Neural progenitor cell (in vitro differentiated cells): ENCODE results near the gene TREH. TPM values are rescaled to one million over a fixed set of nuclear protein-coding genes. Genes with fewer than 3 reads are reported as not detected.
"Not testable (repeated sequence)": the region's sequence is repeated elsewhere in the genome, so short reads cannot be mapped to it uniquely, and the experiment has no call there.

Source experiments
- DNase-seq: peaks from one replicate; pipeline ENCODE4 v3.0.0-alpha.2; 2016; ENCODE audit warnings: low spot score
- H2AFZ ChIP-seq: fragments of 200-600 bp; sonication (generic); replicated peaks from 2 replicates; pipeline ENCODE4 v1.6.1; 2016; ENCODE audit warnings: antibody characterized with exemption
- H3F3A ChIP-seq: fragments of 200-600 bp; sonication (generic); 2 replicates; pipeline ENCODE4 v1.6.1; 2016; ENCODE audit warnings: antibody characterized with exemption, low read depth
- H3K27ac ChIP-seq: fragments of 200-600 bp; sonication (generic); 2 replicates; pipeline ENCODE4 v1.5.1; 2016; ENCODE audit warnings: mild to moderate bottlenecking
- H3K27me3 ChIP-seq: fragments of 200-600 bp; sonication (generic); 2 replicates; pipeline ENCODE4 v1.6.1; 2016; ENCODE audit warnings: mild to moderate bottlenecking, moderate library complexity
- H3K36me3 ChIP-seq: fragments of 200-600 bp; sonication (generic); 2 replicates; pipeline ENCODE4 v1.5.1; 2016
- H3K4me1 ChIP-seq: fragments of 200-600 bp; sonication (generic); 2 replicates; pipeline ENCODE4 v1.6.1; 2016; ENCODE audit warnings: mixed run types
- H3K4me2 ChIP-seq: fragments of 200-600 bp; sonication (generic); 2 replicates; pipeline ENCODE4 v1.6.1; 2016
- H3K4me3 ChIP-seq: fragments of 200-600 bp; sonication (generic); 2 replicates; pipeline ENCODE4 v1.5.1; 2016
- H3K79me2 ChIP-seq: fragments of 200-600 bp; sonication (generic); 2 replicates; pipeline ENCODE4 v1.6.1; 2016; ENCODE audit warnings: low read depth
- H3K9ac ChIP-seq: fragments of 200-600 bp; sonication (generic); 2 replicates; pipeline ENCODE4 v1.6.1; 2016
- H3K9me3 ChIP-seq: fragments of 200-600 bp; sonication (generic); 2 replicates; pipeline ENCODE4 v1.5.1; 2016; ENCODE audit warnings: low read depth
- H4K20me1 ChIP-seq: fragments of 200-600 bp; sonication (generic); 2 replicates; pipeline ENCODE4 v1.6.1; 2016; ENCODE audit warnings: low read depth
- H3K27ac Mint-ChIP-seq: 3 replicates; pipeline ENCODE4 v1.8.0; 2021; ENCODE audit warnings: mixed read lengths
- H3K27me3 Mint-ChIP-seq: 2 replicates; pipeline ENCODE4 v1.8.0; 2022; ENCODE audit warnings: low read depth, mild to moderate bottlenecking, inconsistent platforms, moderate library complexity, mixed read lengths; ENCODE audit not compliant: insufficient read depth
- H3K36me3 Mint-ChIP-seq: 3 replicates; pipeline ENCODE4 v1.8.0; 2021; ENCODE audit warnings: mixed read lengths
- H3K4me1 Mint-ChIP-seq: 3 replicates; pipeline ENCODE4 v1.8.0; 2021; ENCODE audit warnings: mixed read lengths
- H3K4me3 Mint-ChIP-seq: 3 replicates; pipeline ENCODE4 v1.8.0; 2021; ENCODE audit warnings: mild to moderate bottlenecking, moderate library complexity, mixed read lengths
- H3K9me3 Mint-ChIP-seq: 3 replicates; pipeline ENCODE4 v1.8.0; 2020; ENCODE audit warnings: mixed read lengths
- EZH2 ChIP-seq: fragments of 200-600 bp; sonication (generic); IDR thresholded peaks from 2 replicates; pipeline ENCODE4 v1.6.1; 2017; ENCODE audit warnings: antibody characterized with exemption, mild to moderate bottlenecking, moderate library complexity
- EZH2phosphoT487 ChIP-seq: fragments of 200-600 bp; sonication (generic); IDR thresholded peaks from 2 replicates; pipeline ENCODE4 v1.6.1; 2017; ENCODE audit warnings: antibody characterized with exemption
- total RNA-seq: library from RNA; depleted of rRNA; stranded (reverse); fragments of >200 nt; gene quantifications from 2 replicates; pipeline ENCODE4 v1.2.3, GENCODE V29; 2015; ENCODE audit warnings: low replicate concordance
- TF ChIP-seq, protein P1 (sequence below): fragments of 200-600 bp; sonication (generic); IDR thresholded peaks from 2 replicates; pipeline ENCODE4 v1.5.1; 2017; ENCODE audit warnings: antibody characterized with exemption, mild to moderate bottlenecking

Gene TREH
- total RNA-seq, 1 donor from 2014 or later, result not detected

- Mint-ChIP-seq H3K4me1 (peaks cover 63% of the 10 kb centered on the region), H3K4me3 (no peak overlapping the region), H3K27ac (no peak overlapping the region), H3K36me3 (no peaks in the 10 kb centered on the region), H3K9me3 (no peaks in the 10 kb centered on the region), H3K27me3 (peaks cover 24% of the 10 kb centered on the region)
- Histone ChIP-seq H3F3A (peaks cover 28% of the 10 kb centered on the region), H3K9me3 (no peaks in the 10 kb centered on the region), H4K20me1 (no peaks in the 10 kb centered on the region), H3K4me3 (no peak overlapping the region), H3K27ac (no peak overlapping the region), H3K36me3 (no peaks in the 10 kb centered on the region), H3K4me2 (no peak overlapping the region), H3K79me2 (no peaks in the 10 kb centered on the region), H3K27me3 (peaks cover 42% of the 10 kb centered on the region), H3K9ac (no peak overlapping the region), H3K4me1 (peaks cover 67% of the 10 kb centered on the region), H2AFZ (no peak overlapping the region)
- DNase-seq, result peak; percentile 7
- TF ChIP-seq, protein P1, sequence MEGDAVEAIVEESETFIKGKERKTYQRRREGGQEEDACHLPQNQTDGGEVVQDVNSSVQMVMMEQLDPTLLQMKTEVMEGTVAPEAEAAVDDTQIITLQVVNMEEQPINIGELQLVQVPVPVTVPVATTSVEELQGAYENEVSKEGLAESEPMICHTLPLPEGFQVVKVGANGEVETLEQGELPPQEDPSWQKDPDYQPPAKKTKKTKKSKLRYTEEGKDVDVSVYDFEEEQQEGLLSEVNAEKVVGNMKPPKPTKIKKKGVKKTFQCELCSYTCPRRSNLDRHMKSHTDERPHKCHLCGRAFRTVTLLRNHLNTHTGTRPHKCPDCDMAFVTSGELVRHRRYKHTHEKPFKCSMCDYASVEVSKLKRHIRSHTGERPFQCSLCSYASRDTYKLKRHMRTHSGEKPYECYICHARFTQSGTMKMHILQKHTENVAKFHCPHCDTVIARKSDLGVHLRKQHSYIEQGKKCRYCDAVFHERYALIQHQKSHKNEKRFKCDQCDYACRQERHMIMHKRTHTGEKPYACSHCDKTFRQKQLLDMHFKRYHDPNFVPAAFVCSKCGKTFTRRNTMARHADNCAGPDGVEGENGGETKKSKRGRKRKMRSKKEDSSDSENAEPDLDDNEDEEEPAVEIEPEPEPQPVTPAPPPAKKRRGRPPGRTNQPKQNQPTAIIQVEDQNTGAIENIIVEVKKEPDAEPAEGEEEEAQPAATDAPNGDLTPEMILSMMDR, result no peak
- no peak for TF ChIP-seq EZH2phosphoT487
- TF ChIP-seq EZH2, result no peak
These were observed 67.1 kb downstream of the TREH start for GRCh38 chr11:118612378-118612777.

- not testable (repeated sequence) for DNase-seq, H3K4me2 ChIP-seq, H3K36me3 ChIP-seq, H3K79me2 ChIP-seq, H3K9ac ChIP-seq, H3K9me3 ChIP-seq, H3K36me3 Mint-ChIP-seq, H3K4me3 ChIP-seq, H2AFZ ChIP-seq, H3K27ac Mint-ChIP-seq, H4K20me1 ChIP-seq, H3K9me3 Mint-ChIP-seq, H3K27ac ChIP-seq
- peaks cover 27% of the 10 kb centered on the region for H3K27me3 Mint-ChIP-seq
- H3K4me1 Mint-ChIP-seq, result peaks cover 61% of the 10 kb centered on the region
- H3K27me3 ChIP-seq, result peaks cover 52% of the 10 kb centered on the region
- peak overlapping the region; percentile 29 for H3K4me3 Mint-ChIP-seq
- H3F3A ChIP-seq, result peaks cover 29% of the 10 kb centered on the region
- H3K4me1 ChIP-seq, result peaks cover 65% of the 10 kb centered on the region
These were observed 68.0 kb downstream of the TREH start for GRCh38 chr11:118611433-118611795.

- Histone ChIP-seq H3K9ac (no peak overlapping the region), H3K27ac (no peak overlapping the region), H3K4me2 (peak overlapping the region; percentile 78), H3K27me3 (peaks cover 57% of the 10 kb centered on the region), H3K9me3 (no peaks in the 10 kb centered on the region), H3K36me3 (no peaks in the 10 kb centered on the region), H3K79me2 (no peaks in the 10 kb centered on the region), H3K4me3 (peak overlapping the region; percentile 41), H3F3A (peaks cover 29% of the 10 kb centered on the region), H3K4me1 (peaks cover 65% of the 10 kb centered on the region), H4K20me1 (peaks cover 6% of the 10 kb centered on the region), H2AFZ (no peak overlapping the region)
- H3K27ac Mint-ChIP-seq, result no peak overlapping the region
- TF ChIP-seq EZH2phosphoT487 (peak; percentile 90), EZH2 (peak; percentile 16)
- TF ChIP-seq, protein P1, result peak; percentile 85
- peak; percentile 91 for DNase-seq
- no peaks in the 10 kb centered on the region for H3K9me3 Mint-ChIP-seq
- peak overlapping the region; percentile 29 for H3K4me3 Mint-ChIP-seq
- H3K36me3 Mint-ChIP-seq, result no peaks in the 10 kb centered on the region
- H3K27me3 Mint-ChIP-seq, result peaks cover 27% of the 10 kb centered on the region
- H3K4me1 Mint-ChIP-seq, result peaks cover 61% of the 10 kb centered on the region
These were observed 68.5 kb downstream of the TREH start for GRCh38 chr11:118610773-118611432.

- peaks cover 61% of the 10 kb centered on the region for H3K4me1 Mint-ChIP-seq
- H3K9me3 ChIP-seq, result no peaks in the 10 kb centered on the region
- H4K20me1 ChIP-seq, result peaks cover 9% of the 10 kb centered on the region
- TF ChIP-seq, protein P1, result no peak
- TF ChIP-seq EZH2phosphoT487 (peak; percentile 95), EZH2 (peak; percentile 98)
- peaks cover 63% of the 10 kb centered on the region for H3K27me3 ChIP-seq
- H3K27me3 Mint-ChIP-seq, result peaks cover 24% of the 10 kb centered on the region
- no peaks in the 10 kb centered on the region for H3K79me2 ChIP-seq
- H3K4me3 ChIP-seq, result peak overlapping the region; percentile 41
- H3K4me2 ChIP-seq, result peak overlapping the region; percentile 78
- H3K4me3 Mint-ChIP-seq, result peak overlapping the region; percentile 65
- H2AFZ ChIP-seq, result peak overlapping the region; percentile 1
- H3F3A ChIP-seq, result peaks cover 29% of the 10 kb centered on the region
- no peaks in the 10 kb centered on the region for H3K36me3 ChIP-seq
- DNase-seq, result peak; percentile 47
- no peak overlapping the region for H3K9ac ChIP-seq
- no peak overlapping the region for H3K27ac Mint-ChIP-seq
- no peaks in the 10 kb centered on the region for H3K36me3 Mint-ChIP-seq
- H3K9me3 Mint-ChIP-seq, result no peaks in the 10 kb centered on the region
- H3K27ac ChIP-seq, result no peak overlapping the region
- H3K4me1 ChIP-seq, result peaks cover 65% of the 10 kb centered on the region
These were observed 69.2 kb downstream of the TREH start for GRCh38 chr11:118610225-118610772.
